Colon (tissue), 2 donors: Measurements from ENCODE around the gene KRTAP10-6.
"Not testable (repeated sequence)": the region's sequence is repeated elsewhere in the genome, so short reads cannot be mapped to it uniquely, and the experiment has no call there.

Experiments
- FAIRE-seq: peaks from 2 replicates; lab custom pipeline; 2012; peaks lifted over from hg19 to GRCh38; lab: Jason Lieb, UNC
- donor health status: control.
- donor health status: control.

The KRTAP10-6 gene

GRCh38 chr21:44556879-44557278 lies 35.4 kb downstream of the KRTAP10-6 start:
- no peak for FAIRE-seq

- no peak for FAIRE-seq
These were observed 37.0 kb downstream of the KRTAP10-6 start for GRCh38 chr21:44555200-44555875.

GRCh38 chr21:44552681-44553080 lies 39.6 kb downstream of the KRTAP10-6 start:
- no peak for FAIRE-seq

GRCh38 chr21:44552136-44552535 lies 40.2 kb downstream of the KRTAP10-6 start:
- no peak for FAIRE-seq

GRCh38 chr21:44551340-44551961 lies 40.9 kb downstream of the KRTAP10-6 start, which contains the start of gene KRTAP10-2:
Gene KRTAP10-2, minus strand, starts transcription at chr21:44551505. Its CDS starts 47 bp downstream, at chr21:44551458.
- no peak for FAIRE-seq

GRCh38 chr21:44550807-44551206 lies 41.5 kb downstream of the KRTAP10-6 start:
- no peak for FAIRE-seq

- not testable (repeated sequence) for FAIRE-seq
These were observed 42.0 kb downstream of the KRTAP10-6 start for GRCh38 chr21:44550285-44550684.

GRCh38 chr21:44549525-44550211 lies 42.6 kb downstream of the KRTAP10-6 start:
- no peak for FAIRE-seq

- no peak for FAIRE-seq
These were observed 43.4 kb downstream of the KRTAP10-6 start for GRCh38 chr21:44548922-44549321.

GRCh38 chr21:44548381-44548780 lies 43.9 kb downstream of the KRTAP10-6 start:
- FAIRE-seq, result no peak

GRCh38 chr21:44547656-44548331 lies 44.5 kb downstream of the KRTAP10-6 start:
- no peak for FAIRE-seq

- no peak for FAIRE-seq
These were observed 47.7 kb downstream of the KRTAP10-6 start for GRCh38 chr21:44544566-44544965.

- no peak for FAIRE-seq
These were observed 49.6 kb downstream of the KRTAP10-6 start for GRCh38 chr21:44542716-44543115.
